HEK293 (cell line): ENCODE results near the gene DOK7.

ENCODE experiments used
- TSHZ1 ChIP-seq: fragments of 450-650 bp; formaldehyde crosslinking; IDR thresholded peaks from 2 replicates; pipeline ENCODE4 v1.5.1; 2016; ENCODE audit warnings: missing biosample characterization, missing genetic modification characterization, borderline replicate concordance
- ZBTB8A ChIP-seq: fragments of 450-650 bp; formaldehyde crosslinking; IDR thresholded peaks from 2 replicates; pipeline ENCODE4 v1.5.1; 2016; ENCODE audit warnings: missing biosample characterization, missing genetic modification characterization
- ZFP41 ChIP-seq: fragments of 450-650 bp; formaldehyde crosslinking; IDR thresholded peaks from 2 replicates; pipeline ENCODE4 v1.5.1; 2016; ENCODE audit warnings: missing biosample characterization, missing genetic modification characterization, borderline replicate concordance
- ZNF223 ChIP-seq: fragments of 450-650 bp; formaldehyde crosslinking; IDR thresholded peaks from 2 replicates; pipeline ENCODE4 v1.5.1; 2016; ENCODE audit warnings: missing biosample characterization, missing genetic modification characterization
- ZNF26 ChIP-seq: fragments of 450-650 bp; formaldehyde crosslinking; IDR thresholded peaks from 2 replicates; pipeline ENCODE4 v1.5.1; 2016; ENCODE audit warnings: missing biosample characterization, missing genetic modification characterization
- ZNF302 ChIP-seq: fragments of 450-650 bp; formaldehyde crosslinking; IDR thresholded peaks from 2 replicates; pipeline ENCODE4 v1.5.1; 2016; ENCODE audit warnings: missing biosample characterization, missing genetic modification characterization, low read depth
- ZNF394 ChIP-seq: fragments of 450-650 bp; formaldehyde crosslinking; IDR thresholded peaks from 2 replicates; pipeline ENCODE4 v1.5.1; 2016; ENCODE audit warnings: missing biosample characterization, missing genetic modification characterization, mild to moderate bottlenecking, moderate library complexity, borderline replicate concordance
- ZNF449 ChIP-seq: fragments of 450-650 bp; formaldehyde crosslinking; IDR thresholded peaks from 2 replicates; pipeline ENCODE4 v1.5.1; 2017; ENCODE audit warnings: missing biosample characterization, mild to moderate bottlenecking, missing genetic modification characterization, moderate library complexity
- ZNF514 ChIP-seq: fragments of 450-650 bp; formaldehyde crosslinking; IDR thresholded peaks from 2 replicates; pipeline ENCODE4 v1.5.1; 2016; ENCODE audit warnings: missing biosample characterization, missing genetic modification characterization
- ZNF544 ChIP-seq: fragments of 450-650 bp; formaldehyde crosslinking; IDR thresholded peaks from 2 replicates; pipeline ENCODE4 v1.5.0; 2017; ENCODE audit warnings: missing biosample characterization, missing genetic modification characterization

GRCh38 chr4:3471886-3472285, 8.8 kb downstream of the DOK7 start:
- no peak for TF ChIP-seq ZNF223 (tag by site-specific recombination)
- TF ChIP-seq ZFP41 (tag by site-specific recombination), result no peak
- no peak for TF ChIP-seq TSHZ1 (tag by site-specific recombination)
- TF ChIP-seq ZNF449 (tag by site-specific recombination), result no peak
- TF ChIP-seq ZNF514 (tag by site-specific recombination), result no peak
- TF ChIP-seq ZBTB8A, result no peak
- TF ChIP-seq ZNF26 (tag by site-specific recombination), result no peak
- no peak for TF ChIP-seq ZNF394 (tag by site-specific recombination)
- TF ChIP-seq ZNF544 (tag by site-specific recombination), result no peak
- TF ChIP-seq ZNF302, result no peak
